PC-3 (cell line): ENCODE measurements around the gene PRDM4. TPM values are rescaled to one million over a fixed set of nuclear protein-coding genes. Genes with fewer than 3 reads are reported as not detected.

ENCODE experiments used
- ATAC-seq: fragments of 200-7000 bp; cut with Tn5 transposase; 2 replicates; pipeline ENCODE4 v1.9.1; 2020; ENCODE audit warnings: mild to moderate bottlenecking, moderate library complexity
- BruUV-seq: library from RNA; stranded (reverse); fragments of 400-500 nt; replicated peaks from 2 replicates; lab custom pipeline; 2021; lab: Mats Ljungman, UMichigan
- CTCF ChIA-PET: fragments of 300-600 bp; sonication (Branson Sonifier 250); formaldehyde crosslinking; loops from one replicate; lab custom pipeline; 2022; ENCODE audit warnings: antibody characterized with exemption; lab: Charles Lee
- POLR2A ChIA-PET: fragments of 300-600 bp; sonication (Branson Sonifier 250); formaldehyde crosslinking; loops from one replicate; lab custom pipeline; 2022; ENCODE audit warnings: antibody characterized with exemption; ENCODE audit not compliant: unreplicated experiment; lab: Charles Lee
- DNase-seq: peaks from one replicate; pipeline ENCODE4 v3.0.0-alpha.2; 2015
- H2AFZ ChIP-seq: fragments of 300-600 bp; sonication (generic); 2 replicates; pipeline ENCODE4 v1.6.0; 2016; ENCODE audit warnings: antibody characterized with exemption, low read length
- H3F3A ChIP-seq: fragments of 300-600 bp; sonication (generic); one replicate; pipeline ENCODE4 v1.6.0; 2017; ENCODE audit warnings: antibody characterized with exemption, low read length, control low read depth, mild to moderate bottlenecking; ENCODE audit not compliant: unreplicated experiment
- H3K27ac ChIP-seq: fragments of 300-600 bp; sonication (generic); 2 replicates; pipeline ENCODE4 v1.5.1; 2016; ENCODE audit warnings: mild to moderate bottlenecking, low read length
- H3K27me3 ChIP-seq: fragments of 300-600 bp; sonication (generic); 2 replicates; pipeline ENCODE4 v1.6.1; 2016; ENCODE audit warnings: low read length, mixed read lengths
- H3K36me3 ChIP-seq: fragments of 300-600 bp; sonication (generic); 2 replicates; pipeline ENCODE4 v1.6.1; 2016; ENCODE audit warnings: low read depth, mixed run types, low read length, mixed read lengths
- H3K4me1 ChIP-seq: fragments of 300-600 bp; sonication (generic); 2 replicates; pipeline ENCODE4 v1.5.1; 2016; ENCODE audit warnings: low read length; ENCODE audit not compliant: insufficient read depth
- H3K4me2 ChIP-seq: fragments of 300-600 bp; sonication (generic); 2 replicates; pipeline ENCODE4 v1.6.0; 2016; ENCODE audit warnings: low read length
- H3K4me3 ChIP-seq: fragments of 300-600 bp; sonication (generic); 2 replicates; pipeline ENCODE4 v1.5.1; 2016; ENCODE audit warnings: mild to moderate bottlenecking, low read length, mixed read lengths
- H3K79me2 ChIP-seq: fragments of 300-600 bp; sonication (generic); 2 replicates; pipeline ENCODE4 v1.6.1; 2017; ENCODE audit warnings: low read length, mixed read lengths
- H3K9ac ChIP-seq: fragments of 300-600 bp; sonication (generic); 2 replicates; pipeline ENCODE4 v1.6.0; 2016; ENCODE audit warnings: mild to moderate bottlenecking, low read length
- H3K9me2 ChIP-seq: fragments of 300-600 bp; sonication (generic); replicated peaks from 2 replicates; pipeline ENCODE4 v1.6.1; 2016; ENCODE audit warnings: mixed run types, low read length, mixed read lengths
- H3K9me3 ChIP-seq: fragments of 300-600 bp; sonication (generic); 2 replicates; pipeline ENCODE4 v1.6.1; 2016; ENCODE audit warnings: low read length, mixed read lengths
- H4K20me1 ChIP-seq: fragments of 300-600 bp; sonication (generic); 2 replicates; pipeline ENCODE4 v1.6.1; 2016; ENCODE audit warnings: low read length, mixed read lengths
- EZH2 ChIP-seq: fragments of 300-600 bp; sonication (generic); IDR thresholded peaks from one replicate; pipeline ENCODE4 v1.6.1; 2017; ENCODE audit warnings: antibody characterized with exemption, mild to moderate bottlenecking, low read length; ENCODE audit not compliant: unreplicated experiment
- EZH2phosphoT487 ChIP-seq: fragments of 300-600 bp; sonication (generic); IDR thresholded peaks from 2 replicates; pipeline ENCODE4 v1.6.1; 2018; ENCODE audit warnings: mild to moderate bottlenecking, antibody characterized with exemption, low read length, borderline replicate concordance
- intact Hi-C: fragments of 100-400 bp; cut with micrococcal nuclease; formaldehyde crosslinking; loops from 2 replicates; pipeline ENCODE4 v1.9.0; 2023
- total RNA-seq: library from RNA; depleted of rRNA; stranded (reverse); fragments of >200 nt; gene quantifications from 2 replicates; pipeline ENCODE4 v1.2.3, GENCODE V29; 2014
- TF ChIP-seq, protein P1 (sequence below): fragments of 300-600 bp; sonication (generic); conservative IDR thresholded peaks from 2 replicates; pipeline ENCODE4 v1.5.1; 2017; ENCODE audit warnings: antibody characterized with exemption, low read depth, mild to moderate bottlenecking, low read length

The PRDM4 gene
- total RNA-seq, 1 experiment from 2014 or later: 22.6 TPM

DNA sequence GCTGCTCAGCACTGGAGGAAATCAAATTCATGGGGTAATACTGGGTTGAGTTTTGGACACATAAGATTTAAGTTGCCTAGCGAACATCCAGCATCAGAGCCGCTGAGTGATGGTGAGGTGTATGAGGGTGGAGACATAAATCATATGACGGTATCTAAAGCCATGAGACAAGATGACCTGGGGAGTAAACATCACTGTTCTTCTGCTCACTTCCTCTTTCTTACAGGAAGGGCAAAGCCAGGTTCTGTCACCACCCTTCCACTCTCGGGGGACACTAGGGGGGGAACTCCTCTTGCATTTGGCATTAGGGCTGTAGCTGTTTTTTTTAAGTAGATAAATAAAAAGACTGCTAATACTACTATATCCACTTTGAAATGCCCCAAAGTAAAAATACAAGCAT is 24.0 kb downstream of the PRDM4 start:
- TF ChIP-seq, protein P1, sequence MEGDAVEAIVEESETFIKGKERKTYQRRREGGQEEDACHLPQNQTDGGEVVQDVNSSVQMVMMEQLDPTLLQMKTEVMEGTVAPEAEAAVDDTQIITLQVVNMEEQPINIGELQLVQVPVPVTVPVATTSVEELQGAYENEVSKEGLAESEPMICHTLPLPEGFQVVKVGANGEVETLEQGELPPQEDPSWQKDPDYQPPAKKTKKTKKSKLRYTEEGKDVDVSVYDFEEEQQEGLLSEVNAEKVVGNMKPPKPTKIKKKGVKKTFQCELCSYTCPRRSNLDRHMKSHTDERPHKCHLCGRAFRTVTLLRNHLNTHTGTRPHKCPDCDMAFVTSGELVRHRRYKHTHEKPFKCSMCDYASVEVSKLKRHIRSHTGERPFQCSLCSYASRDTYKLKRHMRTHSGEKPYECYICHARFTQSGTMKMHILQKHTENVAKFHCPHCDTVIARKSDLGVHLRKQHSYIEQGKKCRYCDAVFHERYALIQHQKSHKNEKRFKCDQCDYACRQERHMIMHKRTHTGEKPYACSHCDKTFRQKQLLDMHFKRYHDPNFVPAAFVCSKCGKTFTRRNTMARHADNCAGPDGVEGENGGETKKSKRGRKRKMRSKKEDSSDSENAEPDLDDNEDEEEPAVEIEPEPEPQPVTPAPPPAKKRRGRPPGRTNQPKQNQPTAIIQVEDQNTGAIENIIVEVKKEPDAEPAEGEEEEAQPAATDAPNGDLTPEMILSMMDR: no peak
- TF ChIP-seq EZH2: no peak
- TF ChIP-seq EZH2phosphoT487: no peak
- BruUV-seq: no TSS peak
- no peak for ATAC-seq
- POLR2A ChIA-PET: no interaction called here
- Histone ChIP-seq H3K4me1 (no peaks in the 10 kb centered on the region), H3K36me3 (peaks cover 89% of the 10 kb centered on the region), H3K9me2 (no peaks in the 10 kb centered on the region), H3K9ac (no peak overlapping the region), H3K9me3 (no peaks in the 10 kb centered on the region), H2AFZ (no peak overlapping the region), H3K79me2 (no peaks in the 10 kb centered on the region), H3K4me2 (no peak overlapping the region), H3K27ac (no peak overlapping the region), H3K4me3 (no peak overlapping the region), H3F3A (no peaks in the 10 kb centered on the region), H3K27me3 (no peaks in the 10 kb centered on the region), H4K20me1 (no peaks in the 10 kb centered on the region)
- CTCF ChIA-PET: no interaction called here
- intact Hi-C loops: no loop called here
- DNase-seq: no peak

- TF ChIP-seq EZH2 (no peak), EZH2phosphoT487 (no peak)
- TF ChIP-seq, protein P1: no peak
- Histone ChIP-seq H3K27ac (no peak overlapping the region), H3F3A (no peaks in the 10 kb centered on the region), H3K4me1 (no peaks in the 10 kb centered on the region), H4K20me1 (no peaks in the 10 kb centered on the region), H3K79me2 (no peaks in the 10 kb centered on the region), H3K4me2 (no peak overlapping the region), H3K9me3 (no peaks in the 10 kb centered on the region), H3K36me3 (peaks cover 77% of the 10 kb centered on the region), H3K9ac (no peak overlapping the region), H3K4me3 (no peak overlapping the region), H3K9me2 (no peaks in the 10 kb centered on the region), H2AFZ (no peak overlapping the region), H3K27me3 (no peaks in the 10 kb centered on the region)
- no peak for DNase-seq
- ChIA-PET CTCF (no interaction called here), POLR2A (no interaction called here)
- BruUV-seq: no TSS peak
- ATAC-seq: no peak
- intact Hi-C loops: no loop called here
Observed at GRCh38 chr12:107735763-107736162, 25.2 kb downstream of the PRDM4 start.

DNA sequence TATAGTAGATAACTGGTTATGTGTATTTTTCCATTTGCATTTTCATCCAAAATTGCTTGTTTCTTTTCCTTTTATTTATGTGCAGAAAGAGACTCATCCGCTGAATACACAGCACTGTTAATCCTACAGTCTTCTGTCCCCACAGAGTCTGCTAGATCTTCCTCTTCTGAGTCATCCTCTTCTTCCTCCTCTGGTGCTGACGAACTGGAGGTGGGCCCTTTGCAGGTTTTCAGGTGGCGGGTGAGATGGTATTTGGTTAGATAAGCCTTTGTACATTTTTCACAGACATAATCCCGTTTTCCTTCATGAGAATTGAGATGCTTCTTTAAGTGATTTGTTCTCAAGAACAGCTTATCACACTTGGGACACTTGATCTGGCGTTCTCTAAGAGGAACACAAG is 26.8 kb downstream of the PRDM4 start:
- ChIA-PET CTCF (no interaction called here), POLR2A (no interaction called here)
- TF ChIP-seq EZH2 (no peak), EZH2phosphoT487 (no peak)
- TF ChIP-seq, protein P1: no peak
- H3K36me3 ChIP-seq: peaks cover 62% of the 10 kb centered on the region
- no peaks in the 10 kb centered on the region for H3K4me1 ChIP-seq
- no peak overlapping the region for H3K4me3 ChIP-seq
- ATAC-seq: no peak
- H3F3A ChIP-seq: no peaks in the 10 kb centered on the region
- no peak overlapping the region for H3K9ac ChIP-seq
- H3K27ac ChIP-seq: no peak overlapping the region
- no peaks in the 10 kb centered on the region for H3K9me3 ChIP-seq
- H3K4me2 ChIP-seq: no peak overlapping the region
- DNase-seq: no peak
- H3K9me2 ChIP-seq: no peaks in the 10 kb centered on the region
- no peaks in the 10 kb centered on the region for H3K79me2 ChIP-seq
- no peaks in the 10 kb centered on the region for H3K27me3 ChIP-seq
- no peak overlapping the region for H2AFZ ChIP-seq
- BruUV-seq: no TSS peak
- intact Hi-C loops: no loop called here
- H4K20me1 ChIP-seq: no peaks in the 10 kb centered on the region
